NCI-H748 treated with DMSO at 0.1 percent for 48 hours (cell line): ENCODE results near the gene YPEL3.

ENCODE experiments used
- DNase-seq: peaks from one replicate; lab custom pipeline; 2025; lab: John Stamatoyannopoulos, UW

Gene YPEL3

DNA sequence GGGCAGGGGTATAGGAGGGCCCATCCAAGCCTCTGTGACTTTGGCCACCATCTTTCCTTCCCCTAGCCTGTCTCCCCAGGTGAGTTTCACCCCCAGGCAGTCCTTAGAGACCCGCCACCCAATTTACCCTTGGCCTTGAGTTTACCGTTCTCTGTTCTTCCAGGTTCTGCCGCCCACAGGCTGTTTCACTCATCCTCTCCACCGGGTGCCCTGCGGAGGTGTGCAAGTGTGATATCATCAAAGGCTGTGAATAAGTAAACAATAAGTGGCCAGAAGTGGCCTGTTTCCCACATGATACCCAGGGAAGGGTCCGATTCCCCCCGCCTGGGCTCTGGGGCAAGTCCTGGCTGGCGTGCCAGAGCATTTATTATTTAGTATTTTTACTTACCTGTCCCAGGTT, 49.8 kb downstream of the YPEL3 start:
- DNase-seq: no peak
